Measurements from ENCODE around the gene ANKRD53. TPM values are rescaled to one million over a fixed set of nuclear protein-coding genes. Genes with fewer than 3 reads are reported as not detected.

ANKRD53 gene
- total RNA-seq, 1 experiment from 2014 or later: not detected

GRCh38 chr2:70992945-70993853 lies 14.8 kb downstream of the ANKRD53 start:
- no peak for TF ChIP-seq REST (IDR thresholded peaks at IDR 0.05; ENCODE audit: low read depth)
- no peak for TF ChIP-seq POLR2A (IDR thresholded peaks at IDR 0.05; ENCODE audit: borderline replicate concordance, extremely low read depth, insufficient read depth, insufficient read length)
- no peak for TF ChIP-seq SRF (IDR thresholded peaks at IDR 0.05; ENCODE audit: low read depth)
- no peak for TF ChIP-seq CBX3 (IDR thresholded peaks at IDR 0.05; ENCODE audit: low read depth)
- no peak for TF ChIP-seq TCF7L2 (IDR thresholded peaks at IDR 0.05; ENCODE audit: borderline replicate concordance, extremely low read depth, insufficient read depth, insufficient read length)
- no peak for TF ChIP-seq CEBPB (IDR thresholded peaks at IDR 0.05; ENCODE audit: low read depth)
- TF ChIP-seq SIN3A (IDR thresholded peaks at IDR 0.05; ENCODE audit: low read depth): no peak
- TF ChIP-seq ELF1 (IDR thresholded peaks at IDR 0.05; ENCODE audit: borderline replicate concordance, low read depth): no peak
- no peak for TF ChIP-seq ATF3 (IDR thresholded peaks at IDR 0.05)
- Histone ChIP-seq H3K27ac (ENCODE audit: low read depth, low read length) (no peak overlapping the region; the same call in 1 of the 2 replicates), H3K79me2 (ENCODE audit: insufficient read depth, low read length) (peaks cover 24% of the 10 kb centered on the region), H3K4me2 (ENCODE audit: low read length) (peak overlapping the region; percentile 98), H3K9me2 (ENCODE audit: insufficient read depth) (no peaks in the 10 kb centered on the region), H3K4me1 (ENCODE audit: control insufficient read depth in 1 of 2, insufficient read depth in 2 of 2, low read length in 2 of 2) (peaks cover 13 to 22% of the 10 kb centered on the region in 2 experiments; a peak in 3 of 4 replicates), H2AFZ (ENCODE audit: low read depth, low read length, poor library complexity, severe bottlenecking) (no peak overlapping the region), H3K36me3 (ENCODE audit: control insufficient read depth in 1 of 2, insufficient read depth in 2 of 2, low read length in 2 of 2) (peaks cover 14 to 27% of the 10 kb centered on the region in 2 experiments; a peak in 3 of 4 replicates), H3K4me3 (replicated peaks in 1 of 2; ENCODE audit: low read depth in 1 of 2, low read length in 2 of 2) (peak overlapping the region; percentile 78 to 95), H3K27me3 (ENCODE audit: insufficient read depth, low read length) (no peaks in the 10 kb centered on the region), H4K20me1 (ENCODE audit: insufficient read depth) (no peaks in the 10 kb centered on the region), H3K9ac (ENCODE audit: low read length) (peak overlapping the region; percentile 76), H3K9me3 (ENCODE audit: control insufficient read depth in 1 of 2, insufficient read depth in 1 of 2, low read depth in 1 of 2, low read length in 2 of 2) (no peaks in the 10 kb centered on the region)
- ChIA-PET RAD21 (ENCODE audit: low non-redundant PET in 1 of 2, low total read pairs in 2 of 2, uncharacterized antibody in 2 of 2, unreplicated experiment in 2 of 2) (no interaction called here), CTCF (no interaction called here), POLR2A (no interaction called here)
- DNase-seq (ENCODE audit: low read depth, low spot score) (no peak), ATAC-seq (no peak)
- TSS peak; percentile 43 for BruUV-seq (replicated peaks)
- intact Hi-C loops (cut with micrococcal nuclease): no loop called here

Data from HCT116 (cell line).